Upper lobe of left lung (tissue), 4 donors: ENCODE results near the gene YWHAQ.

ENCODE experiments used
- POLR2A ChIP-seq, 4 donors: fragments of 450-650 bp; IDR thresholded peaks; one replicate each; pipeline ENCODE4 v1.5.1; 2016 to 2017; ENCODE audit warnings: antibody characterized with exemption in 4 of 4, mild to moderate bottlenecking in 2 of 4
- POLR2AphosphoS5 ChIP-seq, 2 donors: sonication (generic); formaldehyde crosslinking; IDR thresholded peaks; one replicate each; pipeline ENCODE4 v1.5.1; 2017; ENCODE audit warnings: antibody characterized with exemption in 2 of 2

GRCh38 chr2:9657083-9657482 is 26.3 kb upstream of the YWHAQ start:
- no peak for TF ChIP-seq POLR2AphosphoS5 (IDR thresholded peaks at IDR 0.05)
- TF ChIP-seq POLR2A (IDR thresholded peaks at IDR 0.05), result no peak
